K562 (cell line): ENCODE results near the gene ARHGAP23. TPM values are rescaled to one million over a fixed set of nuclear protein-coding genes. Genes with fewer than 3 reads are reported as not detected.

Source experiments
- BCL6 ChIP-seq: fragments of 250-450 bp; sonication (Bioruptor Pico); IDR thresholded peaks from 2 replicates; pipeline ENCODE4 v1.4.0; 2020
- CAMTA2 ChIP-seq: fragments of 250-450 bp; sonication (Bioruptor Pico); conservative IDR thresholded peaks from 2 replicates; pipeline ENCODE4 v1.5.1; 2022
- CBX3 ChIP-seq, 2 experiments: IDR thresholded peaks; 1 replicate in 1 of 2; 2 replicates in 1 of 2; pipeline ENCODE4 v1.6.1; 2012; ENCODE audit warnings: inconsistent platforms in 2 of 2, low read length in 2 of 2, borderline replicate concordance in 1 of 2, control low read depth in 1 of 2
- EHMT2 ChIP-seq: fragments of 450-650 bp; IDR thresholded peaks from 2 replicates; pipeline ENCODE4 v1.6.1; 2018; ENCODE audit warnings: antibody characterized with exemption
- GTF2E2 ChIP-seq: fragments of 200-800 bp; sonication (Bioruptor generic); IDR thresholded peaks from 2 replicates; pipeline ENCODE4 v1.6.1; 2016; ENCODE audit warnings: missing genetic modification characterization, missing compliant biosample characterization
- HDAC3 ChIP-seq: fragments of 450-650 bp; IDR thresholded peaks from 2 replicates; pipeline ENCODE4 v1.6.1; 2018; ENCODE audit warnings: borderline replicate concordance, mild to moderate bottlenecking, moderate library complexity; ENCODE audit not compliant: partially characterized antibody
- ILF3 ChIP-seq: fragments of 450-650 bp; IDR thresholded peaks from 2 replicates; pipeline ENCODE4 v1.6.1; 2018; ENCODE audit warnings: antibody characterized with exemption, mild to moderate bottlenecking, moderate library complexity, borderline replicate concordance
- JUN ChIP-seq, 2 experiments: sonication (generic) in 1 of 2; formaldehyde crosslinking in 1 of 2; IDR thresholded peaks; 2 replicates each; pipeline versions ENCODE4 v1.6.1 to v1.8.0; 2012 to 2022; ENCODE audit warnings: borderline replicate concordance in 2 of 2, mild to moderate bottlenecking in 2 of 2, improper control_type of control experiment in 1 of 2, low read depth in 1 of 2, low read length in 1 of 2, missing genetic modification reagents in 1 of 2
- NCOA1 ChIP-seq: fragments of 450-650 bp; IDR thresholded peaks from 2 replicates; pipeline ENCODE4 v1.6.1; 2016; ENCODE audit warnings: low read depth
- NCOA2 ChIP-seq, 2 experiments: fragments of 450-650 bp; IDR thresholded peaks; 2 replicates each; pipeline ENCODE4 v1.6.1; 2018; ENCODE audit warnings: mild to moderate bottlenecking in 2 of 2, moderate library complexity in 1 of 2; ENCODE audit not compliant: partially characterized antibody in 2 of 2
- PRMT5 ChIP-seq: sonication (generic); formaldehyde crosslinking; IDR thresholded peaks from 2 replicates; pipeline ENCODE4 v1.5.0; 2020; ENCODE audit warnings: missing genetic modification reagents
- SMAD4 ChIP-seq: fragments of 250-450 bp; sonication (Bioruptor Pico); conservative IDR thresholded peaks from 2 replicates; pipeline ENCODE4 v1.8.0; 2021; ENCODE audit warnings: inconsistent platforms, mild to moderate bottlenecking, moderate library complexity
- SRF ChIP-seq, 2 experiments: fragments of 250-450, 450-650 bp in 1 of 2; sonication (Bioruptor Pico) in 1 of 2; sonication (generic) in 1 of 2; formaldehyde crosslinking; IDR thresholded peaks; 2 replicates each; pipeline versions ENCODE4 v1.5.0 to v1.5.1; 2020 to 2022; ENCODE audit warnings: mild to moderate bottlenecking in 1 of 2, missing genetic modification reagents in 1 of 2
- TRIM24 ChIP-seq, 2 experiments: fragments of 450-650 bp; IDR thresholded peaks; 2 replicates each; pipeline ENCODE4 v1.6.1; 2016
- ZBTB33 ChIP-seq: sonication (generic); formaldehyde crosslinking; IDR thresholded peaks from 2 replicates; pipeline ENCODE4 v1.8.1; 2023; ENCODE audit warnings: mild to moderate bottlenecking, missing genetic modification reagents
- ZNF511 ChIP-seq: sonication (generic); formaldehyde crosslinking; IDR thresholded peaks from 2 replicates; pipeline ENCODE4 v1.8.0; 2022; ENCODE audit warnings: mild to moderate bottlenecking, missing genetic modification reagents
- polyA plus RNA-seq, 8 experiments: library from polyadenylated mRNA; depleted of rRNA in 4 of 8; stranded (reverse) in 5 of 8; unstranded in 3 of 8; fragments of >200 nt; fragmentation: Nextera tagmentation in 2 of 8; fragmentation: Illumina TruSeq in 1 of 8; extraction: Ambion mirVana in 2 of 8; extraction: Trizol in 1 of 8; gene quantifications; 2 replicates each; pipeline versions ENCODE4 v1.2.1 to v1.2.3, GENCODE V29; 2011 to 2014; ENCODE audit warnings: inconsistent platforms in 1 of 8, missing spikeins in 1 of 8
- total RNA-seq, 7 experiments: library from RNA; depleted of rRNA in 6 of 7; stranded (reverse); fragments of >200 nt in 6 of 7; fragmentation: Illumina TruSeq in 2 of 7; extraction: Trizol in 2 of 7; gene quantifications; 2 replicates each; pipeline versions ENCODE4 v1.2.1 to v1.2.3, GENCODE V29; 2011 to 2021; ENCODE audit warnings: low replicate concordance in 1 of 7

The ARHGAP23 gene
- total and polyA plus RNA-seq, 9 of the 15 experiments (the other 6 are each of a cell fraction or from before 2014, with no cell fraction given): 0.01 to 2.7 (median 0.70) TPM

- TF ChIP-seq SMAD4 (no peak), CBX3 (IDR thresholded peaks at IDR 0.05; ENCODE audit: borderline replicate concordance in 1 of 2, low read length in 2 of 2) (no peak), NCOA2 (IDR thresholded peaks at IDR 0.05; ENCODE audit: partially characterized antibody in 2 of 2) (no peak), ZBTB33 (CRISPR knock-in tag) (no peak), JUN (IDR thresholded peaks at IDR 0.05; ENCODE audit: borderline replicate concordance, low read depth, low read length) (no peak), JUN (CRISPR knock-in tag; IDR thresholded peaks at IDR 0.05; ENCODE audit: borderline replicate concordance) (no peak), NCOA1 (0 out of 2 replicates have a peak, but pooled peaks have one; percentile 17), ZNF511 (CRISPR knock-in tag) (no peak), PRMT5 (CRISPR knock-in tag) (0 out of 2 replicates have a peak, but pooled peaks have one; percentile 67), EHMT2 (peak; percentile 94), GTF2E2 (tag) (no peak), ILF3 (no peak), HDAC3 (no peak), CAMTA2 (CRISPR knock-in tag) (no peak), BCL6 (CRISPR knock-in tag) (no peak), TRIM24 (IDR thresholded peaks at IDR 0.05) (no peak), SRF (CRISPR knock-in tag; IDR thresholded peaks at IDR 0.05) (no peak)
Observed at GRCh38 chr17:38560503-38561318, 132.4 kb downstream of the ARHGAP23 start (continued).
